Measurements from ENCODE around the gene TARP. TPM values are rescaled to one million over a fixed set of nuclear protein-coding genes. Genes with fewer than 3 reads are reported as not detected.

The TARP gene

DNA sequence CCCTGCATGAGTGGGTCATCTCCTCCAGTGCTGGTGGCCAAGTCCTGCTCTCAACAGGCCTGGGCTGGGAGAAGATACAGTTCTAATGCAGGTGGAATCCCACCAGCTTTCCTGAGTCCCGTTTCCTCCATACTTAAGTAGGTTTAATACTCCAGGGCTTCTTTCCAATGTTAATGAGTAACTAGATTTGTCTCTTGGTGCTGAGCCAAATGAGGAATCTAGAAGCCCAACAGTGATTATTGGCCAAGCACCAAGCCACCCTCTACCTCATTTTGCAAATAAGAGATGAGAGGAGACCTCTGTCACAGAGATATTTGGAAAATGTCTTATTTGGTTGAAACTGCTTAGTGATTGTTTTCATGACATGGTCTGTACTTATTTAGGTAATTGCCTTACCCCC lies 58.3 kb downstream of the TARP start:
- FAIRE-seq (no peak), DNase-seq (peak; percentile 49 to 51)
- peaks cover 0 to 12% (median 6%) of the 10 kb centered on the region in 3 donors for H3K4me1 ChIP-seq (ENCODE audit: control insufficient read depth in 3 of 3, insufficient read depth in 2 of 3, low read depth in 1 of 3, low read length in 2 of 3)
- H3K27ac ChIP-seq (ENCODE audit: low read depth in 1 of 3, low read length in 2 of 3) = no peak overlapping the region
- no peaks in the 10 kb centered on the region for H3K9me3 ChIP-seq (ENCODE audit: control insufficient read depth in 2 of 2, insufficient read depth in 1 of 2, low read depth in 1 of 2, low read length in 1 of 2)
- H3K36me3 ChIP-seq (ENCODE audit: control insufficient read depth in 3 of 3, insufficient read depth in 2 of 3, low read depth in 1 of 3, low read length in 3 of 3) = peaks cover 0 to 23% (median 7%) of the 10 kb centered on the region in 3 donors
- no peak overlapping the region for H3K4me3 ChIP-seq (ENCODE audit: low read depth in 1 of 3, low read length in 3 of 3)
- no peaks in the 10 kb centered on the region for H3K27me3 ChIP-seq (ENCODE audit: control insufficient read depth in 3 of 3, insufficient read depth in 3 of 3, low read length in 3 of 3)
- 5 to 33% (median 11%) methylated on average over 1 of the region's 1 CpG for WGBS, 3 donors

DNA sequence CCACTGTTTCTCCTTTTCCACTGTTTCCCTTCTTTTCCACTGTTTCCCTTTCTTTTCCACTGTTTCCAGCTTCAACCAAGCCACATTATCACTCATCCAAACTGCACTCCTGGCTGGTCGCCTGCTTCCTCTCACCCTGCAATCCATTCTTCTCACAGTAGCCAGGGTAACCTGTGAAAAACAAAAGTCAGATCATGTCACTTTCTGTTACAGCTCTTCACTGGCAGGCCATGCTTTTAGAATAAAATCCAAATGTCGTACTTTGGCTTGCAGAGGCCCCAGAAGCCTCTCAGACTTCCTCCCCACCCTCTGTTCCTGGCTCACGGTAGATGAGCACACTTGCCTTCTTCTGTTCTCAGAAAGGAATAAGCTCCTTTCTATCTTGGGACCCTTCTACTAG lies 61.5 kb downstream of the TARP start:
- no peak overlapping the region for H3K4me3 ChIP-seq (ENCODE audit: low read depth in 1 of 3, low read length in 3 of 3)
- peaks cover 0 to 12% (median 6%) of the 10 kb centered on the region in 3 donors for H3K4me1 ChIP-seq (ENCODE audit: control insufficient read depth in 3 of 3, insufficient read depth in 2 of 3, low read depth in 1 of 3, low read length in 2 of 3)
- no peak overlapping the region for H3K27ac ChIP-seq (ENCODE audit: low read depth in 1 of 3, low read length in 2 of 3)
- H3K9me3 ChIP-seq (ENCODE audit: control insufficient read depth in 2 of 2, insufficient read depth in 1 of 2, low read depth in 1 of 2, low read length in 1 of 2) = no peaks in the 10 kb centered on the region
- FAIRE-seq (no peak), DNase-seq (no peak)
- 56 to 94% (median 86%) methylated on average over 3 of the region's 3 CpGs for WGBS, 3 donors
- peaks cover 0 to 18% (median 6%) of the 10 kb centered on the region in 3 donors for H3K36me3 ChIP-seq (ENCODE audit: control insufficient read depth in 3 of 3, insufficient read depth in 2 of 3, low read depth in 1 of 3, low read length in 3 of 3)
- H3K27me3 ChIP-seq (ENCODE audit: control insufficient read depth in 3 of 3, insufficient read depth in 3 of 3, low read length in 3 of 3) = no peaks in the 10 kb centered on the region

GRCh38 chr7:38211486-38211885 lies 62.0 kb downstream of the TARP start:
- whole genome bisulfite sequencing, 3 donors = 91 to 96% (median 95%) methylated on average over 1 of the region's 1 CpG
- no peak for FAIRE-seq
- no peaks in the 10 kb centered on the region for H3K9me3 ChIP-seq (ENCODE audit: control insufficient read depth in 2 of 2, insufficient read depth in 1 of 2, low read depth in 1 of 2, low read length in 1 of 2)
- no peaks in the 10 kb centered on the region for H3K27me3 ChIP-seq (ENCODE audit: control insufficient read depth in 3 of 3, insufficient read depth in 3 of 3, low read length in 3 of 3)
- peaks cover 0 to 16% (median 4%) of the 10 kb centered on the region in 3 donors for H3K36me3 ChIP-seq (ENCODE audit: control insufficient read depth in 3 of 3, insufficient read depth in 2 of 3, low read depth in 1 of 3, low read length in 3 of 3)
- peaks cover 0 to 8% (median 6%) of the 10 kb centered on the region in 3 donors for H3K4me1 ChIP-seq (ENCODE audit: control insufficient read depth in 3 of 3, insufficient read depth in 2 of 3, low read depth in 1 of 3, low read length in 2 of 3)
- DNase-seq = no peak
- H3K4me3 ChIP-seq (ENCODE audit: low read depth in 1 of 3, low read length in 3 of 3) = no peak overlapping the region
- H3K27ac ChIP-seq (ENCODE audit: low read depth in 1 of 3, low read length in 2 of 3) = no peak overlapping the region

Other genes with a start within 250 kb of the TARP start
- gene STARD3NL, start 95.4 kb downstream of the TARP start, polyA plus RNA-seq = 10 to 100 TPM; 29.5 to 39.4 (median 35.2) TPM

Data from small intestine (tissue), 7 donors.